Astrocyte of the spinal cord (primary cell): ENCODE measurements around the gene SCMH1.

Source experiments
- DNase-seq: peaks from one replicate; pipeline ENCODE4 v3.0.0; 2011; ENCODE audit warnings: low read depth, low spot score
- H3K4me3 ChIP-seq: 2 replicates; pipeline ENCODE4 v1.5.1; 2011; ENCODE audit warnings: low read depth, mild to moderate bottlenecking, low read length, moderate library complexity
- in situ Hi-C: cut with HindIII; loops from 2 replicates; pipeline ENCODE4 v1.10.0; 2017; ENCODE audit warnings: low sequenced_read_pairs
- TF ChIP-seq, protein P1 (sequence below): IDR thresholded peaks from 2 replicates; pipeline ENCODE4 v1.5.1; 2012; ENCODE audit warnings: low read depth, mild to moderate bottlenecking, low read length, inconsistent platforms

The SCMH1 gene

DNA sequence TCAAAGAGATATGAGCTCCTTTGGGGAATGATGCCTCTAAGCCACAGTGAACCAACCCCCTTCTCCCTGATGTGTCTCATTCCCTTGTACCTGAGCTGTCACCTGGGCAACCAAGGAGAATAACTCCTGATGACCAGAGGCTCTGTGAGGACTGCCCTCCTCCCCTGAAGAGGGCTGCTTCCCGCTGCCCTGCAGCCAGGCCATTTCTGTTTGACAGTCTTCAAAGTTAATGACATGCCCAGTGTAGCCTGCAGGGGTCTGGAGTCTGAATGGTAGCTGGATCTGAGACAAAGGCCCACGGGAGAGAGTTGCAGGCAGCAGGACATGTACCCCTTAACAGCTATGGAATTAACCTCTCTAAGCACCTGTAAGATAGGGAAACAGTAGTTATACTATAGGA is 217.2 kb downstream of the SCMH1 start:
- no peak overlapping the region for H3K4me3 ChIP-seq
- TF ChIP-seq, protein P1, sequence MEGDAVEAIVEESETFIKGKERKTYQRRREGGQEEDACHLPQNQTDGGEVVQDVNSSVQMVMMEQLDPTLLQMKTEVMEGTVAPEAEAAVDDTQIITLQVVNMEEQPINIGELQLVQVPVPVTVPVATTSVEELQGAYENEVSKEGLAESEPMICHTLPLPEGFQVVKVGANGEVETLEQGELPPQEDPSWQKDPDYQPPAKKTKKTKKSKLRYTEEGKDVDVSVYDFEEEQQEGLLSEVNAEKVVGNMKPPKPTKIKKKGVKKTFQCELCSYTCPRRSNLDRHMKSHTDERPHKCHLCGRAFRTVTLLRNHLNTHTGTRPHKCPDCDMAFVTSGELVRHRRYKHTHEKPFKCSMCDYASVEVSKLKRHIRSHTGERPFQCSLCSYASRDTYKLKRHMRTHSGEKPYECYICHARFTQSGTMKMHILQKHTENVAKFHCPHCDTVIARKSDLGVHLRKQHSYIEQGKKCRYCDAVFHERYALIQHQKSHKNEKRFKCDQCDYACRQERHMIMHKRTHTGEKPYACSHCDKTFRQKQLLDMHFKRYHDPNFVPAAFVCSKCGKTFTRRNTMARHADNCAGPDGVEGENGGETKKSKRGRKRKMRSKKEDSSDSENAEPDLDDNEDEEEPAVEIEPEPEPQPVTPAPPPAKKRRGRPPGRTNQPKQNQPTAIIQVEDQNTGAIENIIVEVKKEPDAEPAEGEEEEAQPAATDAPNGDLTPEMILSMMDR: no peak
- DNase-seq: no peak
- in situ Hi-C loops: no loop called here

DNA sequence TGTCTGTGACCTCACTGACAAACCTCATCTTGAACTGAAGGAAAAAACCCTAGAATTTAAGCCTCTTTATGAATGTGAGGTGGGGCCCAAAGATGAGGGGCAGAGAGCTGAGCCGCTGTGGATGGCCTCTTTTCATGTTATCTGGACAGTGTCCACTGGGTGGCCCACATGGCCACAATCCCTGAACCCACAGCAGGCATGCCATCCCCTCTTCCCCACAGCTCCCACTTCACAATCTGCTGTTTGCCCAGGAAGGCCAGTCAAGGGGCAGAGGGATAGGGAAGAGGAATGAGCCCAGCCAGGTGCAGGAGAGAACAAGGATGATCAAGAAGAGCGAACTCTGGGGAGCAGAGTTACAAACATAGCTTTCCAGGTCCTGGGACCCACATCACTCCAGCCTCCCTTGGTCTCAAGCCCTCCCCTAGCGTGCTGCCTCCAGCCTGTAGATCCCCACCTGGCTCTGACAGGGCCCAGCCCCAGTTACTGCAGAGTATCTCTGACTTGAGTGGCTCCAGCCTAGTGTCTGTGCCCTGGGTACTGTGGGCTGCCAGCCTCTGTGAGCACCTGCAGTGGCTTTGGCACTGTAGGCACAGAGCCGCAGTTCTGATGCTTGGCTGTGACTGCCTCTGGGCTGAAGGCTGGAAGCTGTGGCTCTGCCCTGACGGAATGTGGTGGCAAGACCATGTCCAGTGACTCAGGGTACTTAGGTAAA is 218.7 kb downstream of the SCMH1 start:
- no peak for DNase-seq
- in situ Hi-C loops: no loop called here
- H3K4me3 ChIP-seq: no peak overlapping the region
- TF ChIP-seq, protein P1: peak; percentile 31

GRCh38 chr1:41022424-41022823 is 219.7 kb downstream of the SCMH1 start:
- in situ Hi-C loops: no loop called here
- no peak for DNase-seq
- no peak overlapping the region for H3K4me3 ChIP-seq
- TF ChIP-seq, protein P1: no peak

- no peak for DNase-seq
- in situ Hi-C loops: no loop called here
- no peak within 1 kb of the TSS for H3K4me3 ChIP-seq
- TF ChIP-seq, protein P1: peak; percentile 7
Measured at GRCh38 chr1:41021526-41022308, 220.4 kb downstream of the SCMH1 start, which contains the start of gene SLFNL1. Gene SLFNL1, minus strand, starts transcription at chr1:41021725. Its CDS starts 1,065 bp downstream, at chr1:41020660.

DNA sequence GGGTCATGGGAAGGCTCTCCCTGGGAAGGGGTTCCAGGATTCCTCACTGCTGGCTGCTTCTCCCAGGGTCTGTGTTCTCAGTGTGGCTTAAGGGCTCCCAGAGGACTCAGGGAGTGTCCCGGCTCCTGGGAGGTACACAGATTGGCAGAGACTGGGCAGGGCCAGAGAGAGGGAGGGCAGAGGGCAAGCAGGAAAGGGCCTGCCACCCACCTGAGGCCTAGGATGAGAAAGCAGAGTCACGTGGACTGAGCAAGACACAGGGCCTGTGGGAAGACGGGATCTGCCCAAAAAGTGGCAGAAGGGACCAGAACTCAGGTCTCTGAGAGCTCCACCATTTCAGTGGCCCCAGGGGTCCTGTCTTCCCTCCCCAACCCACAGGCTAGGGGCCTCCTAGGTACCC is 221.5 kb downstream of the SCMH1 start:
- in situ Hi-C loops: no loop called here
- H3K4me3 ChIP-seq: no peak overlapping the region
- no peak for DNase-seq
- TF ChIP-seq, protein P1: no peak

GRCh38 chr1:41020109-41020576 is 222.0 kb downstream of the SCMH1 start:
- DNase-seq: no peak
- H3K4me3 ChIP-seq: no peak overlapping the region
- in situ Hi-C loops: no loop called here
- TF ChIP-seq, protein P1: no peak
